Esophagus muscularis mucosa (tissue), 4 donors: ENCODE data around the gene PKD1L1. TPM values are rescaled to one million over a fixed set of nuclear protein-coding genes. Genes with fewer than 3 reads are reported as not detected.

Source experiments
- DNase-seq: peaks from one replicate; pipeline ENCODE4 v3.0.0-alpha.2; 2017; ENCODE audit errors: extremely low spot score
- H3K27ac ChIP-seq, 4 donors: fragments of 200-600 bp; sonication (generic); replicated peaks in 1 of 4; 1 replicate in 3 of 4; 2 replicates in 1 of 4; pipeline ENCODE4 v1.5.1; 2016 to 2019; ENCODE audit warnings: mild to moderate bottlenecking in 1 of 4
- H3K27me3 ChIP-seq, 4 donors: fragments of 200-600 bp; sonication (generic); one replicate each; pipeline versions ENCODE4 v1.5.1 to v1.6.0; 2016 to 2019
- H3K36me3 ChIP-seq, 4 donors: fragments of 200-600 bp; sonication (generic); one replicate each; pipeline ENCODE4 v1.5.1; 2016 to 2019
- H3K4me1 ChIP-seq, 4 donors: fragments of 200-600 bp; sonication (generic); one replicate each; pipeline ENCODE4 v1.5.1; 2016 to 2019
- H3K4me3 ChIP-seq, 4 donors: fragments of 200-600 bp; sonication (generic); 1 replicate in 2 of 4; 2 replicates in 2 of 4; pipeline ENCODE4 v1.5.1; 2016 to 2019; ENCODE audit warnings: mild to moderate bottlenecking in 4 of 4, moderate library complexity in 1 of 4
- H3K9me3 ChIP-seq, 4 donors: fragments of 200-600 bp; sonication (generic); 1 replicate in 3 of 4; 2 replicates in 1 of 4; pipeline ENCODE4 v1.5.1; 2016 to 2019
- EP300 ChIP-seq: sonication (generic); formaldehyde crosslinking; IDR thresholded peaks from one replicate; pipeline ENCODE4 v1.6.1; 2017; ENCODE audit warnings: antibody characterized with exemption
- POLR2A ChIP-seq: fragments of 450-650 bp; IDR thresholded peaks from one replicate; pipeline ENCODE4 v1.6.1; 2017; ENCODE audit warnings: antibody characterized with exemption, moderate library complexity, mild to moderate bottlenecking, low read depth
- POLR2AphosphoS5 ChIP-seq, 2 donors: sonication (generic); formaldehyde crosslinking; IDR thresholded peaks; one replicate each; pipeline ENCODE4 v1.6.1; 2017; ENCODE audit warnings: antibody characterized with exemption in 2 of 2
- WGBS: methylation state at CpG from one replicate; pipeline ENCODE4 v1.1.5; 2018; 5-methylcytosine and 5-hydroxymethylcytosine counted together
- intact Hi-C: fragments of 100-400 bp; cut with DNase I; formaldehyde crosslinking; loops from one replicate; pipeline ENCODE4 v1.15.1; 2023
- total RNA-seq, 4 donors: library from RNA; depleted of rRNA; stranded (reverse); fragments of >200 nt; gene quantifications; one replicate each; pipeline versions ENCODE4 v1.1.0 to v1.2.1, GENCODE V29; 2016
- TF ChIP-seq, protein P1 (sequence below), 3 experiments: fragments of 200-600 bp in 2 of 3; fragments of 450-650 bp in 1 of 3; sonication (generic) in 2 of 3; IDR thresholded peaks; one replicate each; pipeline ENCODE4 v1.5.1; 2017 to 2019; ENCODE audit warnings: antibody characterized with exemption in 3 of 3, mild to moderate bottlenecking in 2 of 3, moderate library complexity in 1 of 3

The PKD1L1 gene
- total RNA-seq, 4 donors from 2014 or later: 0.50 to 1.7 (median 0.73) TPM

- intact Hi-C loops: no loop called here
- H3K9me3 ChIP-seq: no peaks in the 10 kb centered on the region
- 89% methylated on average over 9 of the region's 11 CpGs for WGBS
- H3K4me3 ChIP-seq: no peak overlapping the region
- no peaks in the 10 kb centered on the region for H3K4me1 ChIP-seq
- H3K36me3 ChIP-seq: no peaks in the 10 kb centered on the region
- H3K27me3 ChIP-seq: no peaks in the 10 kb centered on the region
- no peak overlapping the region for H3K27ac ChIP-seq
- TF ChIP-seq EP300: no peak
- no peak for TF ChIP-seq POLR2AphosphoS5 (IDR thresholded peaks at IDR 0.05)
- TF ChIP-seq, protein P1, sequence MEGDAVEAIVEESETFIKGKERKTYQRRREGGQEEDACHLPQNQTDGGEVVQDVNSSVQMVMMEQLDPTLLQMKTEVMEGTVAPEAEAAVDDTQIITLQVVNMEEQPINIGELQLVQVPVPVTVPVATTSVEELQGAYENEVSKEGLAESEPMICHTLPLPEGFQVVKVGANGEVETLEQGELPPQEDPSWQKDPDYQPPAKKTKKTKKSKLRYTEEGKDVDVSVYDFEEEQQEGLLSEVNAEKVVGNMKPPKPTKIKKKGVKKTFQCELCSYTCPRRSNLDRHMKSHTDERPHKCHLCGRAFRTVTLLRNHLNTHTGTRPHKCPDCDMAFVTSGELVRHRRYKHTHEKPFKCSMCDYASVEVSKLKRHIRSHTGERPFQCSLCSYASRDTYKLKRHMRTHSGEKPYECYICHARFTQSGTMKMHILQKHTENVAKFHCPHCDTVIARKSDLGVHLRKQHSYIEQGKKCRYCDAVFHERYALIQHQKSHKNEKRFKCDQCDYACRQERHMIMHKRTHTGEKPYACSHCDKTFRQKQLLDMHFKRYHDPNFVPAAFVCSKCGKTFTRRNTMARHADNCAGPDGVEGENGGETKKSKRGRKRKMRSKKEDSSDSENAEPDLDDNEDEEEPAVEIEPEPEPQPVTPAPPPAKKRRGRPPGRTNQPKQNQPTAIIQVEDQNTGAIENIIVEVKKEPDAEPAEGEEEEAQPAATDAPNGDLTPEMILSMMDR (IDR thresholded peaks at IDR 0.05): no peak
- TF ChIP-seq POLR2A: no peak
- DNase-seq: no peak
Observed at GRCh38 chr7:47734287-47734948, 213.8 kb downstream of the PKD1L1 start.

- Histone ChIP-seq H3K9me3 (no peaks in the 10 kb centered on the region), H3K27ac (no peak overlapping the region), H3K4me1 (no peaks in the 10 kb centered on the region), H3K27me3 (no peaks in the 10 kb centered on the region), H3K4me3 (no peak overlapping the region), H3K36me3 (no peaks in the 10 kb centered on the region)
- 91% methylated on average over 9 of the region's 9 CpGs for WGBS
- TF ChIP-seq, protein P1 (IDR thresholded peaks at IDR 0.05): no peak
- no peak for TF ChIP-seq POLR2AphosphoS5 (IDR thresholded peaks at IDR 0.05)
- DNase-seq: no peak
- intact Hi-C loops: no loop called here
Observed at GRCh38 chr7:47730142-47730541, 218.1 kb downstream of the PKD1L1 start.

GRCh38 chr7:47726047-47726726 is 222.1 kb downstream of the PKD1L1 start:
- Histone ChIP-seq H3K27me3 (no peaks in the 10 kb centered on the region), H3K27ac (no peak overlapping the region), H3K36me3 (no peaks in the 10 kb centered on the region), H3K9me3 (no peaks in the 10 kb centered on the region), H3K4me3 (no peak overlapping the region), H3K4me1 (peaks cover 0 to under 1% (median 0%) of the 10 kb centered on the region in 4 donors)
- TF ChIP-seq POLR2A (no peak), EP300 (no peak), POLR2AphosphoS5 (IDR thresholded peaks at IDR 0.05) (no peak)
- TF ChIP-seq, protein P1 (IDR thresholded peaks at IDR 0.05): no peak
- WGBS: 91% methylated on average over 3 of the region's 3 CpGs
- intact Hi-C loops: no loop called here
- DNase-seq: peak; percentile 57

- intact Hi-C loops: no loop called here
- Histone ChIP-seq H3K4me1 (peaks cover under 1 to 10% (median 9%) of the 10 kb centered on the region in 4 donors), H3K36me3 (no peaks in the 10 kb centered on the region), H3K27ac (no peak overlapping the region), H3K27me3 (no peaks in the 10 kb centered on the region), H3K4me3 (no peak overlapping the region), H3K9me3 (no peaks in the 10 kb centered on the region)
- no peak for DNase-seq
- WGBS: 77% methylated on average over 4 of the region's 4 CpGs
- TF ChIP-seq POLR2A (no peak), EP300 (no peak), POLR2AphosphoS5 (IDR thresholded peaks at IDR 0.05) (no peak)
- TF ChIP-seq, protein P1 (IDR thresholded peaks at IDR 0.05): no peak
Observed at GRCh38 chr7:47725031-47725780, 223.1 kb downstream of the PKD1L1 start.

Other genes with a start within 250 kb of the PKD1L1 start
- 10 to 100 TPM; 11.5 to 15.6 (median 13.7) TPM for gene HUS1, start 31.1 kb upstream of the PKD1L1 start, total RNA-seq
- not detected for gene SUN3, start 80.6 kb upstream of the PKD1L1 start, total RNA-seq
- gene C7orf57, start 87.1 kb upstream of the PKD1L1 start, total RNA-seq: not detected
- 10 to 100 TPM in 3 of 4 donors, 1 to 10 TPM in 1; 7.1 to 26.8 (median 10.6) TPM for gene UPP1, start 140.8 kb upstream of the PKD1L1 start, total RNA-seq
- gene ABCA13, start 223.0 kb upstream of the PKD1L1 start, total RNA-seq: under 1 TPM in 3 of 4 donors, not detected in 1; under 0.01 to 0.26 (median 0.06) TPM